Activated CD4-positive, alpha-beta memory T cell treated with anti-CD3 and anti-CD28 coated beads for 36 hours (primary cell): ENCODE data around the gene MARK2. TPM values are rescaled to one million over a fixed set of nuclear protein-coding genes. Genes with fewer than 3 reads are reported as not detected.
"Not testable (repeated sequence)": the region's sequence is repeated elsewhere in the genome, so short reads cannot be mapped to it uniquely, and the experiment has no call there.

Experiments used
- CTCF ChIA-PET: fragments of 350-600 bp; sonication (Branson Sonifier 250); formaldehyde crosslinking; loops from one replicate; lab custom pipeline; 2021; ENCODE audit warnings: antibody characterized with exemption, inconsistent platforms; lab: Charles Lee
- POLR2A ChIA-PET: fragments of 350-600 bp; sonication (Branson Sonifier 250); formaldehyde crosslinking; loops from one replicate; lab custom pipeline; 2021; ENCODE audit warnings: antibody characterized with exemption; lab: Charles Lee
- DNase-seq: peaks from one replicate; pipeline ENCODE4 v3.0.0-alpha.2; 2020
- H3K27ac Mint-ChIP-seq: one replicate; pipeline ENCODE4 v1.8.0; 2021; ENCODE audit warnings: mixed read lengths
- H3K27me3 Mint-ChIP-seq: one replicate; pipeline ENCODE4 v1.8.0; 2021; ENCODE audit warnings: mixed read lengths
- H3K36me3 Mint-ChIP-seq: one replicate; pipeline ENCODE4 v1.8.0; 2021; ENCODE audit warnings: mixed read lengths
- H3K4me1 Mint-ChIP-seq: one replicate; pipeline ENCODE4 v1.8.0; 2021; ENCODE audit warnings: low read depth, mixed read lengths
- H3K4me3 Mint-ChIP-seq: one replicate; pipeline ENCODE4 v1.8.0; 2021; ENCODE audit warnings: mild to moderate bottlenecking, mixed read lengths
- H3K9me3 Mint-ChIP-seq: one replicate; pipeline ENCODE4 v1.8.0; 2021; ENCODE audit warnings: mixed read lengths
- intact Hi-C: fragments of 100-400 bp; cut with micrococcal nuclease; formaldehyde crosslinking; loops from one replicate; pipeline ENCODE4 v1.15.1; 2023
- total RNA-seq, 2 experiments: library from RNA; stranded (reverse); gene quantifications; one replicate each; pipeline ENCODE4 v1.2.3, GENCODE V29; 2021

MARK2 gene
- total RNA-seq, 2 experiments from 2014 or later, result 20.0 to 29.0 TPM

DNA sequence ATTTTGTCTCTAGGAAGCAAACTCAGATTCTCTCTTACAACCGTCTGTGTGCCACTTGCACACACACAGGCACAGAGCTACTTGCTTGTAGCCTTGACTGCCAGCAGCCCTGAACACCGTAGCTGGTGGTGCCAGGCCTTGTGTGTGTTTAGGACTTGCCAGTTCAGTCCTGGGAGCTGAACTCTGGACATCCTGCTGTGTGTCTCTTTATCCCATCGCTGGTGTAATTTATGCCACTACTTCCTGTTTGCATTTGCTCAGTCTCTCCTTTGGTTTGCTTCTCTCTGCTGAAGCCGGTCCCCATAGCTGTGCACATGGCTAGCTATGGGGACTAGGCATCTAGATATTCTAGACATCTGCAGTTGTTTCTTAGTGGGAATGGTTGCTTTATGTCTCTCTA is 24.0 kb downstream of the MARK2 start:
- Mint-ChIP-seq H3K27ac (peak overlapping the region; percentile 20), H3K36me3 (peaks cover 12% of the 10 kb centered on the region), H3K4me3 (no peak overlapping the region), H3K9me3 (no peaks in the 10 kb centered on the region), H3K4me1 (peaks cover 48% of the 10 kb centered on the region), H3K27me3 (no peaks in the 10 kb centered on the region)
- ChIA-PET CTCF (interaction anchor here (2.1 kb wide), 1 partner anchor 83 kb away, joined by 8 read pairs; no protein-coding TSS in a partner anchor), POLR2A (interaction anchor here (0.9 kb wide), 1 partner anchor 14 kb away, joined by 3 read pairs; no protein-coding TSS in a partner anchor)
- intact Hi-C loops, result no loop called here
- no peak for DNase-seq

DNA sequence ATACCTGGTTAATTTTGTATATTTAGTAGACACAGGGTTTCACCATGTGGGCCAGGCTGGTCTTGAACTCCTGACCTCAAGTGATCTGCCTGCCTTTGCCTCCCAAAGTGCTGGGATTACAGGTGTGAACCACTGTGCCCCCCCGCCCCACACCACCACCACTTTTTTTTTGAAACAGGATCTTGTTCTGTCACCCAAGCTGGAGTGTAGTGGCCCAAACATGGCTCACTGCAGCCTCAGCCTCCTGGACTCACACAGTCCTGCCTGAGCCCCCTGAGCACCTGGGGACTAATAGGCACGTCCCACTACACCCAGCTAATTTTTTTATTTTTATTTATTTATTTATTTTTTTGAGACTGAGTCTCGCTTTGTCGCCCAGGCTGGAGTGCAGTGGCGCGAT is 24.7 kb downstream of the MARK2 start:
- CTCF ChIA-PET, result interaction anchor here (2.1 kb wide), 1 partner anchor 82 kb away, joined by 8 read pairs; no protein-coding TSS in a partner anchor
- H3K36me3 Mint-ChIP-seq, result peaks cover 17% of the 10 kb centered on the region
- H3K27me3 Mint-ChIP-seq, H3K4me3 Mint-ChIP-seq, H3K27ac Mint-ChIP-seq, H3K9me3 Mint-ChIP-seq, DNase-seq, intact Hi-C loops: not testable (repeated sequence)
- POLR2A ChIA-PET, result interaction anchor here (0.9 kb wide), 1 partner anchor 13 kb away, joined by 3 read pairs; no protein-coding TSS in a partner anchor
- peaks cover 53% of the 10 kb centered on the region for H3K4me1 Mint-ChIP-seq

DNA sequence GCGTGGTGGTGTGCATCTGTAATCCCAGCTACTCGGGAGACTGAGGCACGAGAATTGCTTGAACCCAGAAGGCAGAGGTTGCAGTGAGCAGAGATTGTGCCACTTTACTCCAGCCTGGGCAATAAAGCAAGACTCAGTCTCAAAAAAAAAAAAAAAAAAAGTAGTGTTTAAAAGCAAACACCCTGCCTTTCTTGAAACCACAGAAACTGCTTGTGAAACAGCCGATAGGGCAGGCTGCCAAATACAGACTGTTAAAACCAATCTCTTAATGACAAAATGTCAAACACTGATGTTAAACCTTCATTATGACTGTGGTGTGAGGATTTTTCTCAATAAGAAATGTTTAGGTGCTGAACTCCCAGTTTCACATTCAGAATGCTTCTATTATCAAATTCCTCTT is 27.3 kb downstream of the MARK2 start:
- H3K36me3 Mint-ChIP-seq, result peaks cover 15% of the 10 kb centered on the region
- H3K27ac Mint-ChIP-seq, result peak overlapping the region; percentile 67
- no peaks in the 10 kb centered on the region for H3K9me3 Mint-ChIP-seq
- ChIA-PET POLR2A (interaction anchor here (0.5 to 1.4 kb wide), 2 partner anchors 15 to 18 kb away, joined by 3 to 4 read pairs; no protein-coding TSS in a partner anchor), CTCF (interaction anchor here (0.9 to 2.0 kb wide), 5 partner anchors 26 to 80 kb away, joined by 3 to 8 read pairs (median 6); no protein-coding TSS in a partner anchor)
- H3K27me3 Mint-ChIP-seq, result no peaks in the 10 kb centered on the region
- intact Hi-C loops, result loop anchor here (1.0 to 2.0 kb wide), 3 partner anchors 13 to 26 kb away; no protein-coding TSS in a partner anchor
- peaks cover 75% of the 10 kb centered on the region for H3K4me1 Mint-ChIP-seq
- DNase-seq, result peak; percentile 91
- H3K4me3 Mint-ChIP-seq, result peak overlapping the region; percentile 23

DNA sequence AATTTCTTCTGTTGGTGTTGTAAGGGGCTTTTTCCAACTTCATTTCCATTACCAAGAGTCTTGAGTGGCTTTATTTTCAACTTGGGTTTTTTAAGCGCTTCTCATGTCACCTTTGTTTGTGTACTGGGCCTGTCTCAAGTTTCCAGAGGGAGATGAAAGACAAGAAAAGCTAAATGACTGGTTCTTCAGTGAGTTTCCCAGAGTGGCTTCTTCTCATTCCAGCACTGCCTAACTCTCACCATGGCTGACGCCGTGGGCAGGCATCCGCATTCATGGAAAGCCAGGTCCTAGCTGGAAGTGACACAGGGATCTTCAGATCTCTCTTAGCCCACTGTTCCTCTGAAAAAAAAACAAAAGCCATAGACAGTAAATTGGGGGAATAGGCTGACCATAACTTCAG is 28.6 kb downstream of the MARK2 start:
- Mint-ChIP-seq H3K4me1 (peaks cover 80% of the 10 kb centered on the region), H3K9me3 (no peaks in the 10 kb centered on the region), H3K4me3 (no peak overlapping the region), H3K36me3 (peaks cover 9% of the 10 kb centered on the region), H3K27me3 (no peaks in the 10 kb centered on the region), H3K27ac (no peak overlapping the region)
- no peak for DNase-seq
- CTCF ChIA-PET, result interaction anchor here (0.8 to 2.0 kb wide), 4 partner anchors 28 to 78 kb away, joined by 3 to 8 read pairs (median 6); no protein-coding TSS in a partner anchor
- intact Hi-C loops, result loop anchor here (2.0 kb wide), 2 partner anchors 15 to 21 kb away; no protein-coding TSS in a partner anchor
- POLR2A ChIA-PET, result interaction anchor here (0.7 to 1.4 kb wide), 2 partner anchors 17 to 320 kb away, joined by 3 to 4 read pairs; no protein-coding TSS in a partner anchor

DNA sequence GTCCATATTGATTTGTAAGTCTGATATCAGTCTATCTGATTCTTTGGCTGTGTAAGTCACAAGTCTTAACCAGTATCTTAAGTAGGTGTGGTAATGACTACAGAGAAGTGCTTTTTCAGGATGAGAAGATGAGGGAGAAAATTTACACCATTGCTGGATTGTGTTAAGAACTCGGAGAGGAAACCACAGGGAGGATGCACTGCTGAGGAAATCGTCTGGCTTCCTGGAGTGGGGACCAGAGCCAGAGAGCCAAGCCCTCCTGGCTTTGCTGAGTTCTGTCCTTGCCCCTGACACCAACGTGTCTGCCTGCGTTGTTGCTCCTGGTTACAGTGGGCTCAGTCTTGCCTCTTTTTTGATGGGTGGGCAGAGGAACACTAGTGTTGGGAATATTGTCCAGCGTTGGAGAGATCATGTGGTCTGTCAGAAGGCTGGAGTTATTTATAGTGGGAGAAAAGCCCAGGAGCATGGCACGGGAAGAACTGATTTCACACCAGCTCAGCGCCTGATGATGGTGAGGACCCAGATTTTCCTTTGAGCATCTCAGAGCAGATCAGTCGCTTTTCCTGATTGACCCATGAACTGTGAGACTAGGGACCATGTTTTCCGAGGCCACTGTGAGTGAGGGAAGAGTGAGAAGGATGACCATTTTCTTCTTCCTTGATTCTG is 29.6 kb downstream of the MARK2 start:
- ChIA-PET POLR2A (interaction anchor here (0.6 to 0.9 kb wide), 2 partner anchors 20 to 31 kb away, joined by 3 read pairs; no protein-coding TSS in a partner anchor), CTCF (interaction anchor here (0.5 to 1.9 kb wide), 3 partner anchors 31 to 130 kb away, joined by 4 to 9 read pairs (median 5); no protein-coding TSS in a partner anchor)
- intact Hi-C loops, result no loop called here
- H3K27me3 Mint-ChIP-seq, result no peaks in the 10 kb centered on the region
- H3K27ac Mint-ChIP-seq, result no peak overlapping the region
- no peaks in the 10 kb centered on the region for H3K9me3 Mint-ChIP-seq
- no peak overlapping the region for H3K4me3 Mint-ChIP-seq
- peaks cover 80% of the 10 kb centered on the region for H3K4me1 Mint-ChIP-seq
- peaks cover 7% of the 10 kb centered on the region for H3K36me3 Mint-ChIP-seq
- no peak for DNase-seq

DNA sequence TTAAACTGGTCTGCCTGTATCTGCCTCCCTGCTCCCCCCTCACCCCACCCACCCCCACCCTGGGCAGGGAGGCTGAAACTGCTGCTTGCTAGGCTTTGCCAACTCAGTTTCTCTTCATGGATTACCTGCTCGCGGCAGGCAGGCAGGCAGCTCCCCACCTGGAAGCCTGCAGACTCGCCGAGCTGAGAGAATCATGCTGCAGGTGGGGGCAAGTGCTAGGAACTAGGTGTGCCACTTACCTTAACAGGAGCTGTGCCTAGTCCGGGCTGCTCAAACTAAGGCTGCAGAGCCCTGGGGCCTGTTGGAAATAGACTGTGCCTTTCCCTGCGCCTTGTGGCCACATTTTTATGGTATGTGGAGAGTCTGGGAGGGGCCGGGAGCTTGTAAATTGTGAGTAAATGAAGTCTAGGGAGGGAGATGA is 30.3 kb downstream of the MARK2 start:
- Mint-ChIP-seq H3K9me3 (no peaks in the 10 kb centered on the region), H3K4me3 (no peak overlapping the region), H3K36me3 (peaks cover 10% of the 10 kb centered on the region), H3K4me1 (peaks cover 84% of the 10 kb centered on the region), H3K27me3 (no peaks in the 10 kb centered on the region), H3K27ac (peak overlapping the region; percentile 39)
- intact Hi-C loops, result no loop called here
- ChIA-PET POLR2A (interaction anchor here (0.6 to 0.9 kb wide), 2 partner anchors 19 to 32 kb away, joined by 3 read pairs; no protein-coding TSS in a partner anchor), CTCF (interaction anchor here (0.5 to 1.9 kb wide), 3 partner anchors 32 to 130 kb away, joined by 3 to 9 read pairs (median 4); partner anchors contain the start of gene ZFTA)
- DNase-seq, result no peak

DNA sequence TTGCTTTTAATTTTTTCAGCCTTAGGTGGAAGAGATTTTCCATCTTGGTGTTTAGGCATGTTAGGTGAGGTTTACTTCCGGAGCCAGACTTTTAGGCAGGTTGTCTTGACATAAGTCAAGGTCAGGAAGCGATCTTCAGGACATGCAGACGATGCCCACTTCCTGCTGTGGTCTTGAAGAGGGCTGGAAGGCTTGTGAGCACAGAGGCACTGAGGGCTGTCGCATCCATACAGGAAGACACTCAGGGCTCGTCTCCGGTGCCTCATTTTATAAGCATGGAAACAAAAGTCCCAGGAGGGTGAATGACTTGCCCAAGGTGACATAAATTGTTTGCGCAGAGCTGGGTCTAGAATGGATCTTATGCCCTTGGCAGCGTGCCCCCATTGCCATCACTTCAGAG is 30.8 kb downstream of the MARK2 start:
- intact Hi-C loops, result loop anchor here (1.0 kb wide), 1 partner anchor 29 kb away; no protein-coding TSS in a partner anchor
- POLR2A ChIA-PET, result interaction anchor here (0.9 to 1.5 kb wide), 3 partner anchors 14 to 18 kb away, joined by 3 to 4 read pairs (median 3); no protein-coding TSS in a partner anchor
- Mint-ChIP-seq H3K27me3 (no peaks in the 10 kb centered on the region), H3K4me3 (no peak overlapping the region), H3K27ac (peak overlapping the region; percentile 39), H3K4me1 (peaks cover 89% of the 10 kb centered on the region), H3K36me3 (peaks cover 12% of the 10 kb centered on the region), H3K9me3 (no peaks in the 10 kb centered on the region)
- DNase-seq, result peak; percentile 58
- CTCF ChIA-PET, result interaction anchor here (1.8 to 1.9 kb wide), 2 partner anchors 32 to 102 kb away, joined by 3 to 9 read pairs; partner anchors contain the start of gene ZFTA

DNA sequence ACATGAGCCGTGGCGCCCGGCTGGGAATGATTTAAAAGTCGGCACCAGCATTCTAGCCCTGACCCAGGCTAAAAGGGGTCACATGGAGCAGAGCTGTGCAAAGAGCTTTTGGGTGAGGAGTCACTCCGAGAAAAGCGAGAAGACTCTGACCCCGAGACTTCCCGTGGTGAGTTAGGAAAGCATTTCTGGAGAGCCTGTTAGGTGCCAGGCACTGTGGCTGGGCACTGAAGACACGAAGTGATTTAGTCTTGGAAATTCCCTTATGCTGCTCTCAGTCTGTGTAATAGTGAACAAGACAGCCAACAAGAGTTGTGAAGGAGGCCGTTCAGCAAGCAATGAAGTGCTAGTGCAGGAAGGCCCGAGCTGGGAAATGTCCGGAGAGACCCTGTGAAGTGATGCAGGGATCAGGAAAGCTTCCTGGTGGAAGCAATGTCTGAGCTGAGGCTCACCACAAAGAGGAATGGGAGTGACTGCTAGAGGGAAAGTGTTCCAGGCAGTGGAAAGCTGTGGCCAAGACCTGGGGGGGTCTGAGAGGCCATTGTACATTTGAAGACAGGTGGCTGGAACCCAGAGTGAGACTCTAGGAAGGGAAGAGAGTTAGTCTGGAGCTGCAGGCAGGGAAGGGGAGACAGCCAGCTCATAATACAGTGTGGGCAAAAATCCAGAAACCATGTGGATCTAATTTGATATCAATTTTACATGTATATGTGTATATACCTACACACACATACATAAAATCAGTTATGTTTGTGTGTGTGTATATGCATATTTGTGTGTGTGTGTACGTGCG is 31.6 kb downstream of the MARK2 start:
- no peaks in the 10 kb centered on the region for H3K27me3 Mint-ChIP-seq
- no peaks in the 10 kb centered on the region for H3K9me3 Mint-ChIP-seq
- no peak overlapping the region for H3K4me3 Mint-ChIP-seq
- peaks cover 12% of the 10 kb centered on the region for H3K36me3 Mint-ChIP-seq
- POLR2A ChIA-PET, result interaction anchor here (1.0 to 1.5 kb wide), 2 partner anchors 15 to 17 kb away, joined by 3 to 4 read pairs; no protein-coding TSS in a partner anchor
- H3K4me1 Mint-ChIP-seq, result peaks cover 86% of the 10 kb centered on the region
- DNase-seq, result peak; percentile 49
- H3K27ac Mint-ChIP-seq, result no peak overlapping the region
- intact Hi-C loops, result loop anchor here (1.0 kb wide), 1 partner anchor 30 kb away; no protein-coding TSS in a partner anchor
- CTCF ChIA-PET, result interaction anchor here (0.7 to 1.9 kb wide), 3 partner anchors 33 to 103 kb away, joined by 3 to 9 read pairs (median 3); partner anchors contain the start of gene ZFTA

DNA sequence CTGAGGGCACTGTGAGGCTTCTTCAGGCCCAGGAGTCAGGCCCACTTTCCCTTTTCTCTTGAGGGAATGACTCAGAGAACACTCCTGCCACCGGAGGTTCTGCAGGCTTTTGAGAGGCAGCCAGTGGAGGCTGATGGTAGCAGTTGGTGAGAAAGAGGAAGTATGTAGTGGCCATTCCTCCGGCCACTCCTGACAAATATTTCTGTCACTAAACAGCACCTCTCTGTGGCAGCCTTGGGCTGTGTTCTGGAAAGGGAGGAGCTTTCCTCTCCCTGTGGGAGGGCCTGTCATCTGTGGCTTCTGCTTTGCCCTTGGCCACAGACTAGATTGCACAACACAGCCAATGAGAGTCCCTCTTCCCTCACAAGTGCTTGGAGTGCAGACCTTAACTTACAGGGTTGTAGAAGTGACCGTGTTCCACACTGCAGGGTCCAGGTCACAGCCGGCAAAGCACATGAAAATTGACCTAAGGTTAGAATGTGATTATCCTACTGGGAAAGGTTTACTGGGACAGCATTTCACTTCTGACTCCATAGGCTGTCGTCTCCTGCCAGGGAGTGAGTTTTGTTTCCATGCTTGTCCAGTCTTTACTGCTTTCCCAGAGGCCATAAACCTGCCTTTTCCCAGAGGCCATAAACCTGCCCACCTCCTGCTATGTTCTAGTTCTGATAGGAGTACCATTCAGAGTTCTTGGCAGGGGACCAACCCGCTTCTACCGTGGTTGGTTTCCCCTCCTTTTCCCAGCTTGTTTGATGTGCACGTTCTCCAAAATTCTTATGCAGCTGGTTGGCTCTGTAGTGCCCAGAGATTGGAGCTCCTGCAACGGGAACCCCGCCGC is 33.3 kb downstream of the MARK2 start:
- POLR2A ChIA-PET, result no interaction called here
- Mint-ChIP-seq H3K9me3 (no peaks in the 10 kb centered on the region), H3K36me3 (peaks cover 11% of the 10 kb centered on the region), H3K4me3 (no peak overlapping the region), H3K27ac (no peak overlapping the region), H3K4me1 (peaks cover 71% of the 10 kb centered on the region), H3K27me3 (no peaks in the 10 kb centered on the region)
- intact Hi-C loops, result no loop called here
- DNase-seq, result peak; percentile 57
- CTCF ChIA-PET, result interaction anchor here (0.6 to 2.2 kb wide), 2 partner anchors 35 to 65 kb away, joined by 4 to 8 read pairs; no protein-coding TSS in a partner anchor

DNA sequence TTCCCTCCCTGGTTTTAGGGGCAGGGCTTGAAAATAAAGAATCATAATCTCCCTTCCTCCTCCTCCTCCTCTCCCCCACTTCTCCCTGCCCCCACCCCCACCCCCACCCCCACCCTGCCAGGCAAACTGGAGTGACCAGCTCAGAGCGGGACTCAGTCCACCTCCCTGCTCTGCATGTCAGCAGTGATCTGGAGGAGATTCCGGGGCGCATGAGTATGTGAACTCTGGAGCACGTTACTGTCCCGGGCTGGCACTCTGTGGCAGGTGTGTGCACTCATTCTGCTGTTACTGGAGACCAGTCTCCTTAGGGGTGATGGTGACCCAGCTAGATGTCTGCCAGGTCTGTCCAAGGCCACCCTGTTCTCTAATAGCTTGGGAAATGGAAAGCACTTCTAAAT is 33.9 kb downstream of the MARK2 start:
- intact Hi-C loops, result no loop called here
- peaks cover 11% of the 10 kb centered on the region for H3K36me3 Mint-ChIP-seq
- H3K27me3 Mint-ChIP-seq, result no peaks in the 10 kb centered on the region
- no peak overlapping the region for H3K27ac Mint-ChIP-seq
- no peaks in the 10 kb centered on the region for H3K9me3 Mint-ChIP-seq
- ChIA-PET CTCF (interaction anchor here (1.0 to 2.2 kb wide), 2 partner anchors 36 to 73 kb away, joined by 4 to 8 read pairs; no protein-coding TSS in a partner anchor), POLR2A (no interaction called here)
- peaks cover 65% of the 10 kb centered on the region for H3K4me1 Mint-ChIP-seq
- no peak for DNase-seq
- no peak overlapping the region for H3K4me3 Mint-ChIP-seq
